DND-41 (cell line): ENCODE results near the gene ANKHD1.
"Not testable (repeated sequence)": the region's sequence is repeated elsewhere in the genome, so short reads cannot be mapped to it uniquely, and the experiment has no call there.

Source experiments
- ATAC-seq: fragments of 200-7000 bp; cut with Tn5 transposase; 3 replicates; pipeline ENCODE4 v1.9.1; 2021; ENCODE audit warnings: low read depth; ENCODE audit not compliant: insufficient read depth
- DNase-seq: peaks from one replicate; pipeline ENCODE4 v3.0.0-alpha.2; 2020
- H2AFZ ChIP-seq: 2 replicates; pipeline ENCODE4 v1.6.0; 2012; ENCODE audit warnings: low read depth, low read length
- H3K27ac ChIP-seq: 2 replicates; pipeline ENCODE4 v1.5.1; 2012; ENCODE audit warnings: low read length, inconsistent platforms
- H3K27me3 ChIP-seq: fragments of 200-600 bp; sonication (generic); 2 replicates; pipeline ENCODE4 v1.6.0; 2012; ENCODE audit warnings: low read length, mild to moderate bottlenecking, inconsistent platforms; ENCODE audit not compliant: insufficient read depth, poor library complexity
- H3K36me3 ChIP-seq: 2 replicates; pipeline ENCODE4 v1.5.1; 2012; ENCODE audit warnings: low read length, inconsistent platforms; ENCODE audit not compliant: insufficient read depth
- H3K4me1 ChIP-seq: 2 replicates; pipeline ENCODE4 v1.5.1; 2012; ENCODE audit warnings: mild to moderate bottlenecking, low read length; ENCODE audit not compliant: insufficient read depth
- H3K4me2 ChIP-seq: 2 replicates; pipeline ENCODE4 v1.6.0; 2012; ENCODE audit warnings: mild to moderate bottlenecking, moderate library complexity, low read length, inconsistent platforms; ENCODE audit not compliant: insufficient read depth
- H3K4me3 ChIP-seq, 2 experiments: fragments of 200-600 bp in 1 of 2; shearing (Covaris generic) in 1 of 2; 2 replicates each; pipeline ENCODE4 v1.5.1; 2012 to 2016; ENCODE audit warnings: inconsistent platforms in 2 of 2, low read length in 2 of 2, mild to moderate bottlenecking in 2 of 2, low read depth in 1 of 2, moderate library complexity in 1 of 2
- H3K79me2 ChIP-seq: 2 replicates; pipeline ENCODE4 v1.6.0; 2012; ENCODE audit warnings: low read length, inconsistent platforms; ENCODE audit not compliant: insufficient read depth
- H3K9ac ChIP-seq: 2 replicates; pipeline ENCODE4 v1.6.0; 2012; ENCODE audit warnings: low read depth, mild to moderate bottlenecking, inconsistent platforms, low read length, moderate library complexity
- H3K9me3 ChIP-seq: 2 replicates; pipeline ENCODE4 v1.5.1; 2012; ENCODE audit warnings: low read length, moderate library complexity, mild to moderate bottlenecking, inconsistent platforms; ENCODE audit not compliant: insufficient read depth, severe bottlenecking
- H4K20me1 ChIP-seq: 2 replicates; pipeline ENCODE4 v1.6.0; 2012; ENCODE audit warnings: low read length; ENCODE audit not compliant: insufficient read depth
- EZH2 ChIP-seq: IDR thresholded peaks from 3 replicates; pipeline ENCODE4 v1.6.1; 2012; ENCODE audit warnings: borderline replicate concordance, low read depth, mild to moderate bottlenecking, moderate library complexity, low read length, inconsistent platforms; ENCODE audit not compliant: severe bottlenecking
- TF ChIP-seq, protein P1 (sequence below): IDR thresholded peaks from 2 replicates; pipeline ENCODE4 v1.5.1; 2012; ENCODE audit warnings: borderline replicate concordance, low read length, moderate library complexity, mild to moderate bottlenecking; ENCODE audit not compliant: poor library complexity, severe bottlenecking; ENCODE audit errors: extremely low read depth

ANKHD1 gene

DNA sequence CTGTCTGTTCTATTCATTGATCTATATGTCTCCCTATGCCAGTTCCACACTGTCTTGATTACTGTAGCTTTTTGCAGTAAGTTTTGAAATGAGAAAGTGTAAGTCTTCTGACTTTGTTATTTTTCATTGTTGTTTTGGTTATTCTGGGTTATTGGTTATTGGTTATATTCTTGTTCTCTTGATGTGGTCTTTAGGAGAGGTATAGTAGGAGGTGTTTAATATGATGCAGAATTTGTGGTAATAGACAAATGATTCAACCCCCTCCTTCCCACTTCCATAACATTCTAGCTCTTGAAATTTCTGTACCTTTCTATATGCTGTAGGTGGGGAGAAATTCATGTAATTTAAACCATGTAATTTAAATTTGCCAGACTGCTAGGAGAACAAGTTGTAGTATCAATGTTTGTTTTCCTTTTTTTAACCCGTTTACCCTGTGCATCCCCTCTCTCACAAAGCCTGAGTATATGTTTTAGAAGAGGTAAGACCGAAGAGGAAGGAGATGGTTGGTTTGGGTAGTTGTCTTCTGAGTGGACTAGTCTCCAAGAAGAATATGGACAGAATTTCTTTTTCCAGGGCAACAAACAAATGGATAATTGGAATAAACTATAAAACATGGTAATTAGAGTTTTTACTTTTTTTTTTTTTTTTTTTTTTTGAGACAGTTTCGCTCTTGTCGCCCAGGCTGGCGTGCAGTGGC lies 19.2 kb downstream of the ANKHD1 start:
- no peak overlapping the region for H3K4me2 ChIP-seq
- H3K27me3 ChIP-seq = no peaks in the 10 kb centered on the region
- no peak overlapping the region for H2AFZ ChIP-seq
- no peak overlapping the region for H3K9ac ChIP-seq
- H4K20me1 ChIP-seq = peaks cover 44% of the 10 kb centered on the region
- H3K4me1 ChIP-seq = no peaks in the 10 kb centered on the region
- H3K9me3 ChIP-seq = peaks cover 2% of the 10 kb centered on the region
- no peak for DNase-seq
- TF ChIP-seq, protein P1, sequence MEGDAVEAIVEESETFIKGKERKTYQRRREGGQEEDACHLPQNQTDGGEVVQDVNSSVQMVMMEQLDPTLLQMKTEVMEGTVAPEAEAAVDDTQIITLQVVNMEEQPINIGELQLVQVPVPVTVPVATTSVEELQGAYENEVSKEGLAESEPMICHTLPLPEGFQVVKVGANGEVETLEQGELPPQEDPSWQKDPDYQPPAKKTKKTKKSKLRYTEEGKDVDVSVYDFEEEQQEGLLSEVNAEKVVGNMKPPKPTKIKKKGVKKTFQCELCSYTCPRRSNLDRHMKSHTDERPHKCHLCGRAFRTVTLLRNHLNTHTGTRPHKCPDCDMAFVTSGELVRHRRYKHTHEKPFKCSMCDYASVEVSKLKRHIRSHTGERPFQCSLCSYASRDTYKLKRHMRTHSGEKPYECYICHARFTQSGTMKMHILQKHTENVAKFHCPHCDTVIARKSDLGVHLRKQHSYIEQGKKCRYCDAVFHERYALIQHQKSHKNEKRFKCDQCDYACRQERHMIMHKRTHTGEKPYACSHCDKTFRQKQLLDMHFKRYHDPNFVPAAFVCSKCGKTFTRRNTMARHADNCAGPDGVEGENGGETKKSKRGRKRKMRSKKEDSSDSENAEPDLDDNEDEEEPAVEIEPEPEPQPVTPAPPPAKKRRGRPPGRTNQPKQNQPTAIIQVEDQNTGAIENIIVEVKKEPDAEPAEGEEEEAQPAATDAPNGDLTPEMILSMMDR = no peak
- TF ChIP-seq EZH2 = no peak
- no peak overlapping the region for H3K4me3 ChIP-seq
- H3K27ac ChIP-seq = no peak overlapping the region
- H3K36me3 ChIP-seq = peaks cover 8% of the 10 kb centered on the region
- no peak for ATAC-seq
- H3K79me2 ChIP-seq = peaks cover 98% of the 10 kb centered on the region

DNA sequence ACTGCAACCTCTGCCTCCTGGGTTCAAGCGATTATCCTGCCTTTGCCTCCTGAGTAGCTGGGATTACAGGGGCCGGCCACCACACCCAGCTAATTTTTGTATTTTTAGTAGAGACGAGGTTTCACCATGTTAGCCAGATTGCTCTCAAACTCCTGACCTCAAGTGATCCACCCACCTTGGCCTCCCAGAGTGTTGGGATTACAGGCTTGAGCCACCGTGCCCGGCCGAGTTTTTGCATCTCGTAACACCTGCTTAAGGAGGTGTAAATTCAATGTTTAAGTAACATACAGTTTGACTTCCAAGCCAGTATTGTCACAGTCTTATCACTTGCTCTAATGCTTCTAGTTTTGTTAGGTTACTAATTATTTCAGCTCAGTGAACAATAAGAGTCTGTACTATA lies 19.7 kb downstream of the ANKHD1 start:
- peaks cover 98% of the 10 kb centered on the region for H3K79me2 ChIP-seq
- H3K36me3 ChIP-seq = peaks cover 12% of the 10 kb centered on the region
- H3K27me3 ChIP-seq, DNase-seq, H3K4me1 ChIP-seq, H3K9ac ChIP-seq, H2AFZ ChIP-seq, ATAC-seq, H3K27ac ChIP-seq, H3K4me3 ChIP-seq, H3K9me3 ChIP-seq, H3K4me2 ChIP-seq: not testable (repeated sequence)
- peaks cover 44% of the 10 kb centered on the region for H4K20me1 ChIP-seq

DNA sequence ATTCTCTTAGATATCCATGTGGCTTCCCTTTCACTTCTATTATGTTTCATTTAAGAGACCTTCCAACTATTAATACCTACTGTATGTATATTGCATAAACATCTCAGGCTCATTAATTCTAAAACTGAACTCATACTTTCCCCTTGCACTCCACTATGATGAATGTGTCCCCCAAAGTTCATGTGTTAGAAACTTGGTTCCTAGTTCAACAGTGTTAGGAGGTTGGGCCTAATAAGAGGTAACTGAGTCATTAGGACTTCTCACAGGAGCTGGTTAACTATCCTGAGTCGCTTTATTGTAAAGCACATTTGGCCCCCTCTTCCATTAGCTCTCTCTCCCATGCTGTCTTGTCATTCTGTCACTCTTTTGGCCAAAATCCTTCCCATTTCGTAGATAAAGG lies 22.0 kb downstream of the ANKHD1 start:
- TF ChIP-seq, protein P1 = no peak
- TF ChIP-seq EZH2 = no peak
- Histone ChIP-seq H3K27me3 (no peaks in the 10 kb centered on the region), H3K9ac (no peak overlapping the region), H3K27ac (no peak overlapping the region), H3K4me3 (no peak overlapping the region), H3K4me1 (no peaks in the 10 kb centered on the region), H3K36me3 (peaks cover 12% of the 10 kb centered on the region), H3K79me2 (peaks cover 84% of the 10 kb centered on the region), H3K9me3 (peaks cover 2% of the 10 kb centered on the region), H3K4me2 (no peak overlapping the region), H4K20me1 (peaks cover 37% of the 10 kb centered on the region), H2AFZ (no peak overlapping the region)
- no peak for ATAC-seq
- no peak for DNase-seq

DNA sequence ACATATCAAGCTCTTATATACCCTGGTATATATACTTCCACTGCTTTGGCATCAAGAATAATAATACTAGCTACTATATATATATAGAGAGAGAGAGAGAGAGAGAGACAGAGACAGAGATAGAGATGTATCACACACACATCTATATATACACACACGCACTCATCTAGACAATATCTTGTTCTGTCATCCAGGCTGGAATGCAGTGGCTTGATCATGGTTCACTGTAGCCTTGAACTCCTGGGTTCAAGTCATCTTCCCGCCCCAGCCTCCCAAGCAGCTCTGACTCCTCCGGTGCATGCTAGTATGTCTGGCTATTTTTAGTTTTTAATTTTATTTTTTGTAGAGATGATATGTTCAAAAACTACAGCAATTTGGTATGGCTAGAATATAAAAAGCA lies 22.5 kb downstream of the ANKHD1 start:
- H4K20me1 ChIP-seq = peaks cover 35% of the 10 kb centered on the region; the same call in 1 of the 2 replicates
- peaks cover 2% of the 10 kb centered on the region for H3K9me3 ChIP-seq
- no peak overlapping the region for H3K4me2 ChIP-seq
- no peak overlapping the region for H3K27ac ChIP-seq
- H3K4me3 ChIP-seq = no peak overlapping the region
- peaks cover 81% of the 10 kb centered on the region for H3K79me2 ChIP-seq
- no peaks in the 10 kb centered on the region for H3K4me1 ChIP-seq
- H3K27me3 ChIP-seq = no peaks in the 10 kb centered on the region
- peaks cover 12% of the 10 kb centered on the region for H3K36me3 ChIP-seq
- DNase-seq (no peak), ATAC-seq (no peak)
- no peak overlapping the region for H3K9ac ChIP-seq
- no peak for TF ChIP-seq EZH2
- TF ChIP-seq, protein P1 = no peak
- no peak overlapping the region for H2AFZ ChIP-seq

DNA sequence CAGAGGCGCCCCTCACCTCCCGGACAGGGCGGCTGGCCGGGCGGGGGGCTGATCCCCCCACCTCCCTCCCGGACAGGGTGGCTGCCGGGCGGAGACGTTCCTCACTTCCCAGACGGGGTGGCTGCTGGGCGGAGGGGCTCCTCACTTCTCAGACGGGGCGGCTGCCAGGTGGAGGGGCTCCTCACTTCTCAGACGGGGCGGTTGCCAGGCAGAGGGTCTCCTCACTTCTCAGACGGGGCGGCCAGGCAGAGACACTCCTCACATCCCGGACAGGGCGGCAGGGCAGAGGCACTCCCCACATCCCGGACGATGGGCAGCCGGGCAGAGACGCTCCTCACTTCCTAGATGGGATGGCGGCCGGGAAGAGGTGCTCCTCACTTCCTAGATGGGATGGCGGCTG lies 26.1 kb downstream of the ANKHD1 start:
- not testable (repeated sequence) for H3K4me2 ChIP-seq, ATAC-seq, H3K9me3 ChIP-seq, H3K27me3 ChIP-seq, H3K4me1 ChIP-seq, H3K27ac ChIP-seq, H3K9ac ChIP-seq, H2AFZ ChIP-seq, H3K4me3 ChIP-seq, DNase-seq
- Histone ChIP-seq H3K36me3 (peaks cover 12% of the 10 kb centered on the region), H3K79me2 (peaks cover 82% of the 10 kb centered on the region), H4K20me1 (peaks cover 45% of the 10 kb centered on the region; the same call in 1 of the 2 replicates)
